A549 (cell line): ENCODE measurements around the gene MIA2. TPM values are rescaled to one million over a fixed set of nuclear protein-coding genes. Genes with fewer than 3 reads are reported as not detected.
A peak's percentile ranks its signal among the peaks of the same experiment; 100 is the strongest.

ENCODE experiments used
- ATAC-seq, 2 experiments: fragments of 200-7000 bp in 1 of 2; fragments of >200 bp in 1 of 2; cut with Nextera tagmentation in 1 of 2; cut with Tn5 transposase in 1 of 2; 3 replicates each; pipeline versions ENCODE4 v1.8.0 to v1.9.1; 2018 to 2020; ENCODE audit warnings: mild to moderate bottlenecking in 1 of 2, moderate library complexity in 1 of 2
- CTCF ChIA-PET: fragments of 300-600 bp; sonication (Branson Sonifier 250); formaldehyde crosslinking; extraction: SDS; loops from one replicate; lab custom pipeline; 2021; ENCODE audit warnings: antibody characterized with exemption, inconsistent platforms; lab: Yijun Ruan, JAX
- POLR2A ChIA-PET: fragments of 350-600 bp; formaldehyde crosslinking; extraction: SDS; loops from one replicate; lab custom pipeline; 2021; ENCODE audit warnings: antibody characterized with exemption, inconsistent platforms; lab: Yijun Ruan, JAX
- DNase-seq, 2 experiments: peaks; one replicate each; pipeline versions ENCODE4 v3.0.0 to v3.0.0-alpha.2; 2011 to 2016; ENCODE audit warnings: low read depth in 1 of 2, low spot score in 1 of 2
- FAIRE-seq: peaks from 2 replicates; lab custom pipeline; 2011; peaks lifted over from hg19 to GRCh38; lab: Jason Lieb, UNC
- H3K27ac ChIP-seq, 2 experiments: fragments of >200 bp; sonication (Bioruptor Twin); formaldehyde crosslinking; 3 replicates each; pipeline ENCODE4 v1.5.1; 2016 to 2017
- H3K4me1 ChIP-seq: fragments of >200 bp; sonication (Bioruptor Twin); formaldehyde crosslinking; 3 replicates; pipeline ENCODE4 v1.6.1; 2016
- H3K4me2 ChIP-seq: fragments of >200 bp; sonication (Bioruptor Twin); formaldehyde crosslinking; 3 replicates; pipeline ENCODE4 v1.6.1; 2016
- H3K4me3 ChIP-seq: fragments of >200 bp; sonication (Bioruptor Twin); formaldehyde crosslinking; 3 replicates; pipeline ENCODE4 v1.5.1; 2016
- H3K9me3 ChIP-seq: fragments of >200 bp; sonication (Bioruptor Twin); formaldehyde crosslinking; 3 replicates; pipeline ENCODE4 v1.6.1; 2016
- BCL3 ChIP-seq: fragments of >200 bp; sonication (Bioruptor Twin); formaldehyde crosslinking; IDR thresholded peaks from 3 replicates; pipeline ENCODE4 v1.6.1; 2016
- BHLHE40 ChIP-seq: IDR thresholded peaks from 2 replicates; pipeline ENCODE4 v1.6.1; 2012; ENCODE audit warnings: low read depth, low read length, inconsistent platforms
- CHD2 ChIP-seq: fragments of 150-350 bp; IDR thresholded peaks from 2 replicates; pipeline ENCODE4 v1.6.1; 2014; ENCODE audit warnings: low read length; ENCODE audit not compliant: partially characterized antibody
- EP300 ChIP-seq, 2 experiments: fragments of >200 bp; sonication (Bioruptor Twin); formaldehyde crosslinking; IDR thresholded peaks; 2 replicates in 1 of 2; 3 replicates in 1 of 2; pipeline ENCODE4 v1.6.1; 2016 to 2017
- ESRRA ChIP-seq: fragments of 150-350 bp; IDR thresholded peaks from 2 replicates; pipeline ENCODE4 v1.6.1; 2014; ENCODE audit warnings: mild to moderate bottlenecking, low read length, borderline replicate concordance
- FOSB ChIP-seq: fragments of 250-450 bp; sonication (Bioruptor Pico); IDR thresholded peaks from 2 replicates; pipeline ENCODE4 v1.5.0; 2020; ENCODE audit warnings: mild to moderate bottlenecking, moderate library complexity
- HEYL ChIP-seq: fragments of 250-450 bp; sonication (Bioruptor Pico); IDR thresholded peaks from 2 replicates; pipeline ENCODE4 v1.8.0; 2021; ENCODE audit warnings: mild to moderate bottlenecking, moderate library complexity
- JUN ChIP-seq, 2 experiments: fragments of >200 bp; sonication (Bioruptor Twin); formaldehyde crosslinking; IDR thresholded peaks; 2 replicates in 1 of 2; 3 replicates in 1 of 2; pipeline ENCODE4 v1.6.1; 2016 to 2017
- MAX ChIP-seq: IDR thresholded peaks from 2 replicates; pipeline ENCODE4 v1.6.1; 2012
- MYC ChIP-seq: IDR thresholded peaks from 2 replicates; pipeline ENCODE4 v1.6.1; 2012; ENCODE audit warnings: mild to moderate bottlenecking, inconsistent platforms, low read length, improper control_type of control experiment, borderline replicate concordance
- NFE2L2 ChIP-seq: fragments of 150-350 bp; conservative IDR thresholded peaks from 2 replicates; pipeline ENCODE4 v1.6.1; 2014; ENCODE audit warnings: low read length
- NPAS2 ChIP-seq: fragments of 250-450 bp; sonication (Bioruptor Pico); IDR thresholded peaks from 2 replicates; pipeline ENCODE4 v1.8.0; 2022; ENCODE audit warnings: mild to moderate bottlenecking, moderate library complexity, borderline replicate concordance
- PHF8 ChIP-seq: fragments of 200-600 bp; sonication (generic); IDR thresholded peaks from 2 replicates; pipeline ENCODE4 v1.6.1; 2016; ENCODE audit warnings: low read depth, mild to moderate bottlenecking, antibody characterized with exemption, moderate library complexity, borderline replicate concordance
- POLR2A ChIP-seq: IDR thresholded peaks from 2 replicates; pipeline ENCODE4 v1.6.1; 2012; ENCODE audit warnings: mild to moderate bottlenecking, low read length
- POLR2AphosphoS2 ChIP-seq: conservative IDR thresholded peaks from 2 replicates; pipeline ENCODE4 v1.6.1; 2012; ENCODE audit warnings: low read length, improper control_type of control experiment, inconsistent platforms
- RAD21 ChIP-seq, 2 experiments: fragments of >200 bp in 1 of 2; sonication (Bioruptor Twin) in 1 of 2; formaldehyde crosslinking in 1 of 2; IDR thresholded peaks in 1 of 2; conservative IDR thresholded peaks in 1 of 2; 2 replicates in 1 of 2; 3 replicates in 1 of 2; pipeline ENCODE4 v1.6.1; 2012 to 2018; ENCODE audit warnings: inconsistent platforms in 1 of 2
- RARB ChIP-seq: fragments of 250-450 bp; sonication (Bioruptor Pico); IDR thresholded peaks from 2 replicates; pipeline ENCODE4 v1.8.0; 2021; ENCODE audit warnings: mild to moderate bottlenecking, moderate library complexity
- REST ChIP-seq: fragments of 200-600 bp; sonication (generic); IDR thresholded peaks from 2 replicates; pipeline ENCODE4 v1.6.1; 2016; ENCODE audit warnings: antibody characterized with exemption, mild to moderate bottlenecking, moderate library complexity
- TP53 ChIP-seq: fragments of 250-450 bp; sonication (Bioruptor Pico); IDR thresholded peaks from 2 replicates; pipeline ENCODE4 v1.5.0; 2021; ENCODE audit warnings: mild to moderate bottlenecking, moderate library complexity
- ZFP36 ChIP-seq: fragments of 450-650 bp; IDR thresholded peaks from 2 replicates; pipeline ENCODE4 v1.6.1; 2014; ENCODE audit warnings: borderline replicate concordance; ENCODE audit not compliant: partially characterized antibody
- WGBS: methylation state at CpG from one replicate; pipeline ENCODE4 v1.1.6; 2017; ENCODE audit errors: missing lambda C conversion rate; 5-methylcytosine and 5-hydroxymethylcytosine counted together
- polyA plus RNA-seq, 4 experiments: library from polyadenylated mRNA; depleted of rRNA in 3 of 4; stranded (reverse); fragments of >200 nt; fragmentation: RNase III in 1 of 4; extraction: RNeasy Plus Mini Kit Qiagen cat#74134 plus additional on column Dnase treatment in 1 of 4; gene quantifications; 2 replicates in 3 of 4; 3 replicates in 1 of 4; pipeline ENCODE4 v1.2.3, GENCODE V29; 2011 to 2017
- TF ChIP-seq, protein P1 (sequence below): fragments of >200 bp; sonication (Bioruptor Twin); formaldehyde crosslinking; IDR thresholded peaks from 3 replicates; pipeline ENCODE4 v1.5.1; 2016
- TF ChIP-seq, protein P2 (sequence below): IDR thresholded peaks from 2 replicates; pipeline ENCODE4 v1.6.1; 2012; ENCODE audit warnings: low read depth, borderline replicate concordance
- TF ChIP-seq, protein P3 (sequence below): fragments of 150-350 bp; IDR thresholded peaks from 2 replicates; pipeline ENCODE4 v1.6.1; 2014; ENCODE audit warnings: low read depth, mild to moderate bottlenecking, low read length
- TF ChIP-seq, protein P4 (sequence below): IDR thresholded peaks from 2 replicates; pipeline ENCODE4 v1.6.1; 2012

The MIA2 gene
- polyA plus RNA-seq, 2 of the 4 experiments (the other 2 are of a cell fraction), result 25.4 to 73.9 TPM

DNA sequence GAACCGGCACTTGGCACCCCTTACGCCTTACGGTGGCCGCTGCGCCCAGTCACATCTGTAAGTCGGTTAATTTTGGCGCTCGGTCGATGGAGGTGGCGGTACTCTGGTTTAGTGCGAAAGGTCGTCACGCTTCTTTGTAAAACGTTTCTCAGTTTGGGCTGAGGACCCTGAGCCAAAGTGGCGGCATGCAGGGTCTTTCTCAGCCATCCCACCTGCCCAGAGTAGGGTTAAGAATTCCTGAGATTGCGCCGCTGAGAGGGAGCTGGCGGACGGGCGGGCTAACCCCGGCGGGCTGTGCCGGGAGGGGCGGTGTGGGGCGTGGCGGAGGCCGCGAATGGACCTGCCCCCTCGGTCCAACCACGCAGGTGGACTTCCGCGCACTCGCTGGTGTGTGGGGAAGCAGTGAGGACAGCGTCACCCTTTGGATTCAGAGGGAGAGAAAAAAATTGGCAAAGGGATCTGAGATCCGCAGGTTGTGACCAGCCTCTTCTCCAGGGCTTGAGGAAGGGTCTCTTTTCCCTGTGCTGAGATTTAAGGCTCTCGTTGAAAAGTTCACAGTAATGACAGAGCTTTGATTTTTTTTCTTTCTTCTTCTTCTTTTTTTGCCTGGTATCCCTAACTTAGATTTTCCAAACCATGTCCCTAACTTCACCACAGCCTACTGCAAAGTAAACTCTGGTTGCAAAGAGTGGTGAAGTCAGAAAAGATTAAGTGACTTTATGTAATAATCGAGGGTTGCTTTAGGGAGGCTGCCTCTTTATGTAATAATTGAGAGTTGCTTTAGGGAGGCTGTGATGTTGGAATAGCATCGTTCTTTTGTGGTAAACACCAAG, 199.1 kb downstream of the MIA2 start:
- Histone ChIP-seq H3K4me1 (peaks cover 17% of the 10 kb centered on the region; the same call in 2 of the 3 replicates), H3K9me3 (no peaks in the 10 kb centered on the region), H3K4me2 (peak overlapping the region; percentile 73), H3K4me3 (peak overlapping the region; percentile 96), H3K27ac (peak overlapping the region; percentile 92 to 93)
- TF ChIP-seq HEYL (no peak), BHLHE40 (no peak), RARB (no peak), NFE2L2 (no peak), POLR2AphosphoS2 (no peak), EP300 (IDR thresholded peaks at IDR 0.05) (no peak), NPAS2 (CRISPR knock-in tag) (no peak), CHD2 (no peak), TP53 (CRISPR knock-in tag) (no peak), REST (no peak; the same call in 1 of the 2 replicates), BCL3 (0 out of 3 replicates have a peak, but pooled peaks have one; percentile 57), MYC (peak; percentile 65; the same call in 1 of the 2 replicates), MAX (peak; percentile 33), POLR2A (peak; percentile 61), FOSB (CRISPR knock-in tag) (no peak), ESRRA (no peak), ZFP36 (no peak), JUN (IDR thresholded peaks at IDR 0.05) (peak; percentile 57 to 85), RAD21 (conservative IDR thresholded peaks at IDR 0.05 in 1 of 2, IDR thresholded peaks at IDR 0.05 in 1 of 2) (peak; percentile 38 to 44; a peak in 3 of 5 replicates), PHF8 (peak; percentile 81; the same call in 1 of the 2 replicates)
- TF ChIP-seq, protein P1, sequence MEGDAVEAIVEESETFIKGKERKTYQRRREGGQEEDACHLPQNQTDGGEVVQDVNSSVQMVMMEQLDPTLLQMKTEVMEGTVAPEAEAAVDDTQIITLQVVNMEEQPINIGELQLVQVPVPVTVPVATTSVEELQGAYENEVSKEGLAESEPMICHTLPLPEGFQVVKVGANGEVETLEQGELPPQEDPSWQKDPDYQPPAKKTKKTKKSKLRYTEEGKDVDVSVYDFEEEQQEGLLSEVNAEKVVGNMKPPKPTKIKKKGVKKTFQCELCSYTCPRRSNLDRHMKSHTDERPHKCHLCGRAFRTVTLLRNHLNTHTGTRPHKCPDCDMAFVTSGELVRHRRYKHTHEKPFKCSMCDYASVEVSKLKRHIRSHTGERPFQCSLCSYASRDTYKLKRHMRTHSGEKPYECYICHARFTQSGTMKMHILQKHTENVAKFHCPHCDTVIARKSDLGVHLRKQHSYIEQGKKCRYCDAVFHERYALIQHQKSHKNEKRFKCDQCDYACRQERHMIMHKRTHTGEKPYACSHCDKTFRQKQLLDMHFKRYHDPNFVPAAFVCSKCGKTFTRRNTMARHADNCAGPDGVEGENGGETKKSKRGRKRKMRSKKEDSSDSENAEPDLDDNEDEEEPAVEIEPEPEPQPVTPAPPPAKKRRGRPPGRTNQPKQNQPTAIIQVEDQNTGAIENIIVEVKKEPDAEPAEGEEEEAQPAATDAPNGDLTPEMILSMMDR, result 0 out of 3 replicates have a peak, but pooled peaks have one; percentile 30
- TF ChIP-seq, protein P2, sequence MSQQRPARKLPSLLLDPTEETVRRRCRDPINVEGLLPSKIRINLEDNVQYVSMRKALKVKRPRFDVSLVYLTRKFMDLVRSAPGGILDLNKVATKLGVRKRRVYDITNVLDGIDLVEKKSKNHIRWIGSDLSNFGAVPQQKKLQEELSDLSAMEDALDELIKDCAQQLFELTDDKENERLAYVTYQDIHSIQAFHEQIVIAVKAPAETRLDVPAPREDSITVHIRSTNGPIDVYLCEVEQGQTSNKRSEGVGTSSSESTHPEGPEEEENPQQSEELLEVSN, result peak; percentile 35; the same call in 1 of the 2 replicates
- TF ChIP-seq, protein P3, sequence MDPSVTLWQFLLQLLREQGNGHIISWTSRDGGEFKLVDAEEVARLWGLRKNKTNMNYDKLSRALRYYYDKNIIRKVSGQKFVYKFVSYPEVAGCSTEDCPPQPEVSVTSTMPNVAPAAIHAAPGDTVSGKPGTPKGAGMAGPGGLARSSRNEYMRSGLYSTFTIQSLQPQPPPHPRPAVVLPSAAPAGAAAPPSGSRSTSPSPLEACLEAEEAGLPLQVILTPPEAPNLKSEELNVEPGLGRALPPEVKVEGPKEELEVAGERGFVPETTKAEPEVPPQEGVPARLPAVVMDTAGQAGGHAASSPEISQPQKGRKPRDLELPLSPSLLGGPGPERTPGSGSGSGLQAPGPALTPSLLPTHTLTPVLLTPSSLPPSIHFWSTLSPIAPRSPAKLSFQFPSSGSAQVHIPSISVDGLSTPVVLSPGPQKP, result no peak
- TF ChIP-seq, protein P4, sequence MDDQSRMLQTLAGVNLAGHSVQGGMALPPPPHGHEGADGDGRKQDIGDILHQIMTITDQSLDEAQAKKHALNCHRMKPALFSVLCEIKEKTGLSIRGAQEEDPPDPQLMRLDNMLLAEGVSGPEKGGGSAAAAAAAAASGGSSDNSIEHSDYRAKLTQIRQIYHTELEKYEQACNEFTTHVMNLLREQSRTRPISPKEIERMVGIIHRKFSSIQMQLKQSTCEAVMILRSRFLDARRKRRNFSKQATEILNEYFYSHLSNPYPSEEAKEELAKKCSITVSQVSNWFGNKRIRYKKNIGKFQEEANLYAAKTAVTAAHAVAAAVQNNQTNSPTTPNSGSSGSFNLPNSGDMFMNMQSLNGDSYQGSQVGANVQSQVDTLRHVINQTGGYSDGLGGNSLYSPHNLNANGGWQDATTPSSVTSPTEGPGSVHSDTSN, result no peak
- peak; percentile 91 to 95 for ATAC-seq
- 1% methylated on average over 6 of the region's 38 CpGs for WGBS
- DNase-seq, result peak; percentile 80 to 95
- POLR2A ChIA-PET, result interaction anchor here (0.7 to 2.9 kb wide), 8 partner anchors 10 to 1792 kb away, joined by 3 to 26 read pairs (median 6); partner anchors contain the start of genes GEMIN2, PNN, SEC23A and TRAPPC6B
- no peak for FAIRE-seq
- CTCF ChIA-PET, result interaction anchor here (1.5 to 2.2 kb wide), 3 partner anchors 12 to 326 kb away, joined by 3 to 13 read pairs (median 3); no protein-coding TSS in a partner anchor
